Neuronal stem cell (in vitro differentiated cells): ENCODE measurements around the gene PGAP6.

Experiments
- DNase-seq: peaks from one replicate; pipeline ENCODE4 v3.0.0-alpha.2; 2013; ENCODE audit warnings: low spot score
- H2AFZ ChIP-seq: one replicate; pipeline ENCODE4 v1.6.1; 2013; ENCODE audit warnings: mild to moderate bottlenecking, low read length, inconsistent platforms
- H2AK5ac ChIP-seq: 2 replicates; pipeline ENCODE4 v1.6.1; 2013; ENCODE audit warnings: low read depth, mild to moderate bottlenecking, inconsistent platforms, low read length, moderate library complexity, mixed read lengths
- H2BK120ac ChIP-seq: 2 replicates; pipeline ENCODE4 v1.6.1; 2013; ENCODE audit warnings: low read depth, mild to moderate bottlenecking, inconsistent platforms, low read length, moderate library complexity, mixed read lengths
- H2BK12ac ChIP-seq: one replicate; pipeline ENCODE4 v1.6.1; 2013; ENCODE audit warnings: low read length, inconsistent platforms
- H2BK15ac ChIP-seq: 2 replicates; pipeline ENCODE4 v1.6.1; 2013; ENCODE audit warnings: mild to moderate bottlenecking, low read length, inconsistent platforms, mixed read lengths
- H2BK5ac ChIP-seq: one replicate; pipeline ENCODE4 v1.6.1; 2013; ENCODE audit warnings: inconsistent platforms, mild to moderate bottlenecking, low read length, moderate library complexity
- H3K14ac ChIP-seq: one replicate; pipeline ENCODE4 v1.6.1; 2013; ENCODE audit warnings: low read length, inconsistent platforms
- H3K18ac ChIP-seq: 2 replicates; pipeline ENCODE4 v1.6.1; 2013; ENCODE audit warnings: low read length, inconsistent platforms
- H3K23ac ChIP-seq: 2 replicates; pipeline ENCODE4 v1.6.1; 2013; ENCODE audit warnings: low read depth, mild to moderate bottlenecking, mixed read lengths, low read length, inconsistent platforms; ENCODE audit not compliant: poor library complexity
- H3K27ac ChIP-seq: replicated peaks from 3 replicates; pipeline ENCODE4 v1.5.1; 2013; ENCODE audit warnings: low read length, inconsistent platforms
- H3K27me3 ChIP-seq, 3 experiments: 2 replicates each; pipeline ENCODE4 v1.6.1; 2013; ENCODE audit warnings: low read length in 3 of 3, mild to moderate bottlenecking in 2 of 3, inconsistent platforms in 1 of 3, low read depth in 1 of 3, mixed read lengths in 1 of 3, moderate library complexity in 1 of 3; ENCODE audit not compliant: control insufficient read depth in 3 of 3, insufficient read depth in 3 of 3
- H3K36me3 ChIP-seq, 2 donors: replicated peaks in 1 of 2; 2 replicates each; pipeline ENCODE4 v1.6.1; 2013; ENCODE audit warnings: low read length in 2 of 2; ENCODE audit not compliant: control insufficient read depth in 2 of 2, insufficient read depth in 2 of 2
- H3K4ac ChIP-seq: 2 replicates; pipeline ENCODE4 v1.6.1; 2013; ENCODE audit warnings: inconsistent platforms, mild to moderate bottlenecking, low read length, moderate library complexity
- H3K4me1 ChIP-seq, 2 donors: 1 replicate in 1 of 2; 2 replicates in 1 of 2; pipeline ENCODE4 v1.6.1; 2013; ENCODE audit warnings: low read length in 2 of 2, low read depth in 1 of 2; ENCODE audit not compliant: control insufficient read depth in 2 of 2, insufficient read depth in 1 of 2
- H3K4me2 ChIP-seq: one replicate; pipeline ENCODE4 v1.6.1; 2013; ENCODE audit warnings: mild to moderate bottlenecking, low read length, inconsistent platforms; ENCODE audit not compliant: insufficient read depth, poor library complexity, severe bottlenecking
- H3K4me3 ChIP-seq, 2 donors: 2 replicates each; pipeline ENCODE4 v1.5.1; 2013; ENCODE audit warnings: low read length in 2 of 2, mild to moderate bottlenecking in 2 of 2, inconsistent platforms in 1 of 2, moderate library complexity in 1 of 2
- H3K79me1 ChIP-seq: one replicate; pipeline ENCODE4 v1.6.1; 2013; ENCODE audit warnings: low read depth, mild to moderate bottlenecking, inconsistent platforms, low read length, moderate library complexity
- H3K9ac ChIP-seq: one replicate; pipeline ENCODE4 v1.6.1; 2013; ENCODE audit warnings: mild to moderate bottlenecking, low read depth, low read length, inconsistent platforms; ENCODE audit not compliant: poor library complexity
- H3K9me3 ChIP-seq, 2 donors: replicated peaks in 1 of 2; 2 replicates each; pipeline versions ENCODE3 to v1.6.1; 2013; ENCODE audit warnings: low read length in 2 of 2, mild to moderate bottlenecking in 2 of 2, inconsistent platforms in 1 of 2, low read depth in 1 of 2, mixed read lengths in 1 of 2, moderate library complexity in 1 of 2; ENCODE audit not compliant: control insufficient read depth in 2 of 2, insufficient read depth in 1 of 2
- H4K8ac ChIP-seq: one replicate; pipeline ENCODE4 v1.6.1; 2013; ENCODE audit warnings: low read depth, mild to moderate bottlenecking, inconsistent platforms, low read length, moderate library complexity
- H4K91ac ChIP-seq: one replicate; pipeline ENCODE4 v1.6.1; 2013; ENCODE audit warnings: low read length, low read depth, mild to moderate bottlenecking, inconsistent platforms; ENCODE audit not compliant: poor library complexity
- WGBS, 2 donors: extraction: QIAGEN DNeasy Blood & Tissue Kit; methylation state at CpG; one replicate each; pipeline ENCODE4 v1.1.7; 2013; ENCODE audit warnings: missing lambda C conversion rate in 2 of 2, mixed read lengths in 1 of 2; ENCODE audit not compliant: insufficient read length in 2 of 2, insufficient replicate concordance in 1 of 2; ENCODE audit errors: extremely low coverage in 2 of 2; 5-methylcytosine and 5-hydroxymethylcytosine counted together

PGAP6 gene

DNA sequence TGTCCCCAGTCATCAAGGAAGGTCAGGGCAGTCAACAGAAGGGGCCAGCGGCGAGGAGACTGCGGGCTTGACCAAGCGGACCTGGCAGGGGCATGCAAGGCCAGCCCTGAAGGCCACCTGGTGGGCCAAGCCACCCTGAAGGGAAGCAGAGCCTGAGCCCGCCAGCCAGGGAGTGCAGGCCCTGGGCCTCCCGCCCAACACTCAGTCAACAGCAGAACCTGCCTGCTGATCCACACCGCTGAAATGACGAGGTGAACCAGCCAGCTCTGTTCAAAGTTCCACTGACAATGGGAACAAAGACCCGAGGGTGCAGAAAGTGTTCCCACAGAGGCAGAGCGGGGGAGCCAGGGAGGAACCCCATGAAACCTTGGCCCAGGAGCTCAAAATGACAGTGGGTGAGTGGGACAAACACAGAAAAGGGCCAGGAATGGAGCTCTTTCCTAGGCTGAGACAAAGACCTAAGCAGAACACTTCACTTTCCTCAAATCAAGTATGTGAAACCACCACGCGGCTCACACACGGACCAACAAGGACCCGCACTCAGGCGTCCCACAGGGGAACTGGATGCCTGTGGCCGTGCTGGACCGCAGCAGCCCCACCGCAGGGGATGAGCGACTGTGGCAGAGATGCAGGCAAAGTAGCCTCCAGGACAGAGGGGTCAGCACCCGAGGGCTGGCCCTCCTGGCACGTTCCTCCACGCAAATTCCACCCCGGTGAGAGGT, 41.2 kb downstream of the PGAP6 start:
- no peak overlapping the region for H4K91ac ChIP-seq
- H3K23ac ChIP-seq = peak overlapping the region; percentile 65
- peaks cover 5 to 21% of the 10 kb centered on the region in 2 donors for H3K9me3 ChIP-seq
- peak overlapping the region; percentile 56 for H3K14ac ChIP-seq
- DNase-seq = no peak
- H3K4me3 ChIP-seq = no peak overlapping the region
- H3K18ac ChIP-seq = no peak overlapping the region
- no peaks in the 10 kb centered on the region for H3K27me3 ChIP-seq
- H4K8ac ChIP-seq = no peak overlapping the region
- peaks cover 11 to 35% of the 10 kb centered on the region in 2 donors for H3K36me3 ChIP-seq
- H2BK120ac ChIP-seq = no peak overlapping the region
- no peak overlapping the region for H2AFZ ChIP-seq
- H3K79me1 ChIP-seq = peaks cover 18% of the 10 kb centered on the region
- peak overlapping the region; percentile 53 for H2BK5ac ChIP-seq
- H3K4ac ChIP-seq = no peak overlapping the region
- no peaks in the 10 kb centered on the region for H3K4me1 ChIP-seq
- peak overlapping the region; percentile 10 for H2AK5ac ChIP-seq
- no peak overlapping the region for H3K4me2 ChIP-seq
- no peak overlapping the region for H2BK15ac ChIP-seq
- WGBS, 2 donors = no CpG with 5 or more reads among the region's 23 CpGs
- no peak overlapping the region for H2BK12ac ChIP-seq
- no peak overlapping the region for H3K9ac ChIP-seq
- H3K27ac ChIP-seq = no peak overlapping the region

DNA sequence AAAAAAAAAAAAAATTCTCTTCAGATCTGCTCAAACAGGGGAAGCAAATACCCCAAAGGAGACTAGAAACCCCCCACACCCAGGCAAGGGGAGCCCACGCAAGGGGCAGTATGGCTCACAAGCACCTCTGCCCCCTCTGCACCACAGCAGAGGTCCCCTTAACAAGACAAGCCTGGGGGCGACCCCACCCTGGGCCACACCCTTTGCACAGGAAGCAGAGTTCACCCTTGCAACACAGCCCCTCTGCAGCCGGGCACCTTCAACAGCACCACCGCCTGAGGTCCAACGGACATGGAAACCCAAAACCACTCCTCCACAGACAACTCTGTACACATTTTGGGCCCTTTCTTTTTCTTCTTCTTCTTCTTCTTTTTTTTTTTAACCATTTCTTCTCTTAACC, 42.1 kb downstream of the PGAP6 start:
- Histone ChIP-seq H3K4ac (no peak overlapping the region), H2AFZ (no peak overlapping the region), H3K36me3 (peaks cover 9 to 27% of the 10 kb centered on the region in 2 donors), H2AK5ac (no peak overlapping the region), H3K4me3 (no peak overlapping the region), H3K23ac (no peak overlapping the region), H2BK15ac (no peak overlapping the region), H3K27me3 (no peaks in the 10 kb centered on the region), H4K8ac (no peak overlapping the region), H3K4me1 (peaks cover 0 to 3% of the 10 kb centered on the region in 2 donors), H3K79me1 (peaks cover 22% of the 10 kb centered on the region), H3K4me2 (no peak overlapping the region), H2BK12ac (no peak overlapping the region), H3K14ac (no peak overlapping the region), H2BK5ac (peak overlapping the region; percentile 53), H3K9me3 (peaks cover 3 to 17% of the 10 kb centered on the region in 2 donors), H3K9ac (no peak overlapping the region), H4K91ac (no peak overlapping the region), H3K27ac (no peak overlapping the region), H3K18ac (no peak overlapping the region), H2BK120ac (no peak overlapping the region)
- no CpG with 5 or more reads among the region's 5 CpGs for WGBS, 2 donors
- DNase-seq = no peak

DNA sequence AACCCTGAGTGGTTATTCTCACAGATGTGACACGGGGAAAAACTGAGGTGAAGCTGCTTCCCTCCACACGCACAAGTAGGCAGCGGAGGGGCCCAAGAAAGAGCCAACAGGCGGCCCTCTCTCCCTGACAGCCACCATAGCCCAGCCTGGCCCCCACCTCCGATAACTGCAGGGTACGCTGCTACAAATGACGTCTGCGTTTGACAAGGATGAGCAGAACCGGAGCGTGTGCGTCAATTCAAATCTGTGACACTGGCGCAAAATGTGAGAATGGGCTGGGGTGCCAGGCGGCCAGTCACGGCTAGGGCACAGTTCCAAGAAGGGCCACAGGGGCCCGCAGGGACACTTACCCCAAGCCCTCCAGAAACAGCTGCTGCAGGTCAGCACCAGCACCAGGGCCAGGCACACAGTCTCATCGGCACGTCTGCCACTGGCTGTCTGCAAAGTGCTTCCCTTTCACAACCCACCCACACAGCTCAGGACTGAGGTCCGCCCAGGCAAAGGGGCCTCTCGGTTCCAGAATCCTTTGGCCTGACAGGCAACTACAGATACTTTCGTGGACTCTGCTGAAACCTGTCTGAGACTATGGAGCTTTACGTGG, 43.7 kb downstream of the PGAP6 start:
- H2BK15ac ChIP-seq = no peak overlapping the region
- no peak overlapping the region for H3K9ac ChIP-seq
- no peak overlapping the region for H3K18ac ChIP-seq
- H3K36me3 ChIP-seq = peaks cover 10 to 16% of the 10 kb centered on the region in 2 donors
- no peaks in the 10 kb centered on the region for H3K27me3 ChIP-seq
- peaks cover 25% of the 10 kb centered on the region for H3K79me1 ChIP-seq
- H3K9me3 ChIP-seq = peaks cover 7 to 17% of the 10 kb centered on the region in 2 donors
- H2BK5ac ChIP-seq = no peak overlapping the region
- H4K8ac ChIP-seq = no peak overlapping the region
- no peak overlapping the region for H3K14ac ChIP-seq
- H3K4me1 ChIP-seq = peaks cover 0 to 4% of the 10 kb centered on the region in 2 donors
- no peak overlapping the region for H3K4ac ChIP-seq
- no peak overlapping the region for H4K91ac ChIP-seq
- no peak overlapping the region for H3K27ac ChIP-seq
- H3K23ac ChIP-seq = no peak overlapping the region
- no peak overlapping the region for H2BK12ac ChIP-seq
- no peak overlapping the region for H3K4me3 ChIP-seq
- no peak overlapping the region for H3K4me2 ChIP-seq
- DNase-seq = no peak
- no CpG with 5 or more reads among the region's 21 CpGs for whole genome bisulfite sequencing, 2 donors
- H2BK120ac ChIP-seq = no peak overlapping the region
- no peak overlapping the region for H2AK5ac ChIP-seq
- no peak overlapping the region for H2AFZ ChIP-seq

DNA sequence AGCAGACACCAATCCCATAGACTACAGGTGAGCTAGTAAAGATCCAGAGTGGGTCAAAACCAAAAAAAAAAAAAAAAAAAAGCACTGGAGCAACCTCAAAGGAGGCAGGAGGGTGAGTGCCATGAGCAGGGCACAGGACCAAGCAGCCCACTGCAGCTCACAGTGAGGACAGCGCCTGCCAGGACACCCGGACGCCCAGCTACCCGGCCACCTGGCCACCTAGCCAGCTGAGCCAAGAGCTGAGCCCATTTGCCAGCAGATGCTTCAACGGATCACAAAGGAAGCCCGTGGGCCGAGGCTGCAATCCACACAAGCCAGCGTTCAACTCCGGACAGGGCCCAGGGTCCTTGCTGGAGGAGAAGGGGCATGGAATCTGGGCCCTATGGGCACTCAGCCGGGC, 44.3 kb downstream of the PGAP6 start:
- Histone ChIP-seq H3K9me3 (peaks cover 7 to 17% of the 10 kb centered on the region in 2 donors), H3K14ac (no peak overlapping the region), H3K23ac (no peak overlapping the region), H3K36me3 (peaks cover 7 to 9% of the 10 kb centered on the region in 2 donors), H3K4ac (no peak overlapping the region), H3K4me2 (no peak overlapping the region), H4K8ac (no peak overlapping the region), H3K27me3 (no peaks in the 10 kb centered on the region), H2BK5ac (no peak overlapping the region), H2BK120ac (no peak overlapping the region), H3K27ac (no peak overlapping the region), H3K4me1 (peaks cover 0 to 4% of the 10 kb centered on the region in 2 donors), H3K4me3 (no peak overlapping the region), H2AK5ac (no peak overlapping the region), H2BK12ac (no peak overlapping the region), H3K9ac (no peak overlapping the region), H3K18ac (no peak overlapping the region), H3K79me1 (peaks cover 20% of the 10 kb centered on the region), H4K91ac (no peak overlapping the region), H2BK15ac (no peak overlapping the region), H2AFZ (no peak overlapping the region)
- no peak for DNase-seq
- no CpG with 5 or more reads among the region's 10 CpGs for WGBS, 2 donors
